Colon (tissue), 2 donors: ENCODE data around the gene RPL7L1.
"Not testable (repeated sequence)": the region's sequence is repeated elsewhere in the genome, so short reads cannot be mapped to it uniquely, and the experiment has no call there.

Experiments used
- FAIRE-seq: peaks from 2 replicates; lab custom pipeline; 2012; peaks lifted over from hg19 to GRCh38; lab: Jason Lieb, UNC
- donor health status: control.
- donor health status: control.

RPL7L1 gene

DNA sequence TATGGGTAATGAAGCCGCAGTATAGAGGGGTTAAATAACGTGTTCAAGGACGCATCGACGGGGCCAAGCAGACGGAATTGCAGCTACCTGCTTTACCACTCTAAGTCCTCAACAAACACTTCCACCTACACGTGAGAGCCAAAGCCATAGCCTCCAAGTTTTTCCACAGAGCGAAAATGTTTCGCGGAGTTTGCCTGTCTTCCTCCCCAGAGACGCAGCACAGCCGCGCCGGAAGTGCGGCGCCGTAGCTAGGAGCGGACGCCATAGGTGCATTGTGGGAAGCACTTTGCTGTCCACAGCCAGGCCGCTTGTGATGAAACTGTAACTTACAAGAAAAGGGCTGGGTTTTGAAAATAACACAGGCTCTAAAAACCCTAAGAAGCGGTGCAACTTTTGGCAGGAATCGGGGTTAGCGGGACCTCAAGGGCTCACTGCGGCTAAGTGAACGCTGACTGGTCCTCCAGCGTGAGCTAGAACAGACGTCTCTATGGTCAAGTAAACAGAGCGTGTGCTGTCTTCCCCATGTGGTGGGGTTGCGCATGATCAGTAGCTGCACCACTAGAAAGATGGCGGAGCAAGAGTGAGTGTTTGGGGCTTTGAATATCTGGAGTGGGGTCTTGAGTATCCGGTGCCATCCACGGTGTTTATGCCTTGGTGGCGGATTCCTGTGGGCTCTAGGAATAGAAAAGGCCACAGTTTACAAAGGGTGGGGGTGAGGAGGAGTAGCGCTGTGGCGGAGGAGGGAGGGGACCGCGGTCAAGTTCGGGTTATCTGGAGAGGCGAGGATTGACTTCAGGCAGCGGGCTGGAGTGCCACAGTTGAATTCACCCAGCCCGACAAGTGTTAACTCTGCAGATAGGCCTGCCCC, at the start of gene RPL7L1:
Gene RPL7L1, plus strand, starts transcription at position 245 of the 868 bp plus-strand sequence. Its CDS starts 295 bp downstream, at position 540.
- no peak for FAIRE-seq

DNA sequence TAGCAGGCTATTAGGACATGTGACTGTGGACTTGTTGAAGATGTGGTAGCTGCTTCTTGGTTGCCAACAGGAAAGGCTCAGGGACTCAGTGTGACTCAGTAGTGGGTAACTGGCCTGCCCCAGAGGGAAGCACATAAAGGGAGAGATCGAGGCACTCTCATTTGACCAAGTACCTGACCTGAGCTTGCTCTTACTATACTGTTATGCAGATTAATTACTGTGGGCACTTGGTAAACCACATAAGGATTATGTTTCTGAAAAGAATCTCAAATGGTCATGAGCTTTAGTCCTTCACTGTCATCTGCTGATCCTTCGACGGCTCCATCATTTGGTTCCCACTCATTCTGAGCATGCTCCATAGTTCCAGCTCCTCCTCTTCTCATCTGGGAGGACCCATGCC, 48.2 kb upstream of the RPL7L1 start:
- no peak for FAIRE-seq

DNA sequence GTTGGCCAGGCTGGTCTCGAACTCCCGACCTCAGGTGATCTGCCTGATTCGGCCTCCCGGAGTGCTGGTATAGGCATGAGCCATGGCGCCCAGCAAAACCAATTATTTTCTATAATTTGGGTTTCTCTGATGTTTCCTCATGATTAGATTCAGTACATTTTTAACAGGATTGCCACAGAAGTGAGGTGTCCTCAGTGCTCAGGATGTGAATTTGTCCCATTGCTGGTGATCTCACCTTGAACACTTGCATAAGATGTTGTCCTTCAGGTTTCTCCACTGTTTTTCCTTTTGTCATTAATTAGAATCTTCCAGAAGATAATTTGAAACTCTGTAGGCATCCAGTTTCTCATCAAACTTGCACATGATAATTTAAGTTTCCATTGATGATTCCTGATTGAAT, 45.4 kb upstream of the RPL7L1 start:
- FAIRE-seq, result no peak

DNA sequence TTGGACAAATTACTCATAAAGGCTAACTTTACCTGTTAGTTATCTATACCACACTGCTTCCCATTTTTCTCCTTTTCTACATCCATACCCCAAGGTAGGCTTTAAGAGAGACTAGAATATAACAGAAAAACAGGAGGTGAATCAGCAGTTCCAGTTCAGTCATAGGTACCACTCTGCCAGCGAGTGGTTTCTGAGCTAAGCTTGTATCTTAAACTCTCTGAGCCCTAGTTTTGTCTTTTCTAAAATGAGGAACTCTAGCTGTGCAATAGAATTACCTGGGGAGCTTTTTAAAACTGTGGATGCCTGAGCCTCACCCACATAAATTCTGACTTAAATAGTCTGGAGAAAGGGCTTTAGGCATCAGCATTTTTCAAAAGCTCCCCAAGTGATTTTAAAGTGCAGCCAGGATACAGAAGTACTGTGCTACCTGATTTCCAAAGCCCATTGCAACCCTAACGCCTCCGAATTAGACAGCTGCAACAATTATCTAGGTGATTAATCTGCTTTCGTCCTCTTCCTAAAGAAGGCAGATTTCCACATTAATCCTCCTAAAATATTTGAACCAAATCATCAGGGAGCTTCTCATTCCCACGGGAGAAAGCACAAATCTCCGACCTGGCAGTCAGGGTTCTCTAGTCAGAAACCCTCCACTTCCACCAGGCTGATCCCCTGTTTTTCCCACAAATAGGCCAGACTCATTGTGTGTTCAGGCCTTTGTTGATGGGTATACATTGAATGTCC, 37.4 kb upstream of the RPL7L1 start:
- FAIRE-seq, result no peak

DNA sequence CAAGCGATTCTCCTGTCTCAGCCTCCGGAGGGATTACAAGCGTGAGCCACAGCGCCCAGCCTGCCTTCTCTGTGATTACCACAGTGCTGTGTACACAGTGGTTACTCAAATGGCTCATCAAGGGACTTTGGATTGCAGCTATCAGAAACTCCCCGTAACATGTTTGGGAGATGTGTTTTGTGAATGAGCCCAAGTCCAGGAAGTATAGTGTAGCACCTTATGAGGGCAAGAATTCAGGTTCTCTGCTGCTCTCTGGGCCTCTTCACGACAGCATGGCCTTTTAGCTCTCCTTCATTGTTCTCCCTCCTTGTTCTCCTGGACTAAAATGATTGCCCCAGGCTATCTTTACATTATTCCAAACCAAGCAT, 34.1 kb upstream of the RPL7L1 start:
- FAIRE-seq, result no peak

DNA sequence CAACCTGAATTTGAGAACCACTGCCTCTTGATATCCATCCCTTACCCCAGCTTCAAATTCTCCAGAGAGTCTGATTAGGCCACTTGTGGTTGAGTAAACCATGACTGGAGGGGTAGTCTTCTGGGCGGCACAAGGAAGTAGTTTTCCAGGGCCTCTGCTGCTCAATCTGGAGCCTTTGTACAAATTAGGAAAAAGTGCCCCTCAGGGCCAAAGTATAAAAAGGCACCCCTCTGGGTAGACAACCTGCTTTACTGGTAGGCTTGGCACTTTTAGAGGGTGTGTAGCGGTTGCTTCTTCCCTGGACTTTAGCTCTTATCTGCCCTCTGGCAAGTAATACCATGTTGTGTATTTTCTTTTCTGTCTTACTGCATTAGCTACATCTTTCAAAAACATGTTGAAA, 32.9 kb upstream of the RPL7L1 start:
- FAIRE-seq, result no peak

DNA sequence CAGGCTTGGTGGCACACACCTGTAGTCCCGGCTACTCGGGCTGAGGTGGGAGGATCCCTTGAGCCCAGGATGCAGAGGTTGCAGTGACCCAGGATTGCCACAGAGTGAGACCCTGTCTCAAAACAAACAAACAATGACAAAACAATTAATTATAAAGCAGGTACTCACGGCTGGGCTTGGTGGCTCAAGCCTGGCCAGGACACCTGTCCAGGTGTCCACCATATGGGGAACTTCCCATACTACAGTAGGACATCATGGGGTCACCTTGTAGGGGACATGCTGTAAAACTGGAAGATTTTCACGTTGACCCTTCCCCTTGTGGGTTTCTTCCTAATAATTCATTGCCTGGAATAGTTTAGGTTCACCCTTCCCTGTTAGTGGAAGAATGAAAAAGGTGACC, 30.7 kb upstream of the RPL7L1 start:
- FAIRE-seq, result no peak

DNA sequence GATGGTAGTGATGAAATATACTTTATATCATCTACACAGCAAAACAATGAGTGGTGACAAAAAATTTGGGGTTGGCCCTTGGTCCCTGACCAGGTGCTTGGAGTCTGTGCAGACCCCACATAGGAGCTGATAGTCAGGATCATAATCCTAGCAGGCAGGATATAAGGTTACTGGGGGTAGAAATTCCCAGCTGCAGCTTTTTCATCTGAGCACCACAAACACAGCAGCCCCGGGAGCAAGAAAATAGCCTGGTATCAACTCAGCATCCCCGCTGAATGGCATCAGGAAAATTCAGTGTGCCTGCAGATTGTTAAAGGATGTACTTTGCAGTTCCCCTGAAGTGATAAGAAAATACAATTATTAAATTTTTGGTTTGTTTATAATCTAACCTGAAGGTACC, 27.8 kb upstream of the RPL7L1 start:
- FAIRE-seq, result no peak

DNA sequence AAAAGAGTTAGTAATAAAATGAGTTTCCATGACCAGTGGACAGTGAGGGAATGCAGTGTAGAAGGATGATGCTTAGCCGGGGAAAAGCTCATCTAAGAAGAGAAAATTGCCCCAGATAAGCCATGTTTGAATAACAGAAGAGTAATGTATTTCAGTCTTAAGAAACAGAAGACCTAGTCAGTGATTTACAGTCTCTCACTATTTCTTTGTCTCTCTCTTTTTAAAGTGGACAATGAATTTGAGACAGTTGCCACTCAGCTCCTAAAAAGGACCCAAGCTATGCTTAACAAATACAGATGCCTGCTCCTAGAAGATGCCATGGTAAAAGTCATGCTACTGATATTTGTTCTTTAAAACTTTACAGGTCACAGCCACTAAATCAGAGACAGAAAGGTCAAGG, 19.4 kb upstream of the RPL7L1 start:
- no peak for FAIRE-seq

DNA sequence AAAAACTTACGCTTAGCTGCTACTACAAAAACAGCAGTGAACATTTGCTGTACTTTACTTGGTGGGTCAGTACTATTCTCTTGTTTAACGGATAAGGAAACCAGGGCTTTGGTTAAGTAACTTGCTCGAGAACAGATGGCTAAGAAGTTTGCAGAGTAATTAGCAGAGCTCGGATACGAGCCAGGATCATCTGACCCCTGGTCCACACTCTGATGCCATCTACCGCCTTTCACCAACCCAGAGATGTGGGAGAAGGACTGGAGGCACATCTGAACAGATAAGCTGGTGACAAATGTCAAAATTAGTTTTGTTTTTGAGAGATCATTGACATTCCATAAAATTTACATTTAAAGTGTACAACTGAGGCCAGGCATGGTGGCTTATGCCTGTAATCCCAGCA, 18.9 kb upstream of the RPL7L1 start:
- FAIRE-seq, result no peak

DNA sequence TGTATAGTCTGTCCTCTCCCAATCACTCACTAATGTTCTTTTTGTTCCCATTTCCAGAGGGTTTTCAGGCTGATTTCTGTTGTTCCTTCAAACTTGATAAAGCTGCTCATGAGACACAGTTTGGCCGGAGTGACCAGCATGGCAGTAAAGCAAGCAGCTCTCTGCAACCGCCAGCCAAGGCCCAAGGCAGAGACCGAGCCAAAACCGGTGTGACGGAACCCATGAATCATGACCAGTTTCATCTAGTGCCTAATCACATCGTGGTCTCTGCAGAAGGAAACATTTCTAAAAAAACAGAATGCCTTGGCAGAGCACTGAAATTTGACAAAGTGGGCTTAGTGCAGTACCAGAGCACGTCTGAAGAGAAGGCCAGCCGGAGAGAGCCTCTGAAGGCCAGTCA, 14.8 kb upstream of the RPL7L1 start:
- no peak for FAIRE-seq

DNA sequence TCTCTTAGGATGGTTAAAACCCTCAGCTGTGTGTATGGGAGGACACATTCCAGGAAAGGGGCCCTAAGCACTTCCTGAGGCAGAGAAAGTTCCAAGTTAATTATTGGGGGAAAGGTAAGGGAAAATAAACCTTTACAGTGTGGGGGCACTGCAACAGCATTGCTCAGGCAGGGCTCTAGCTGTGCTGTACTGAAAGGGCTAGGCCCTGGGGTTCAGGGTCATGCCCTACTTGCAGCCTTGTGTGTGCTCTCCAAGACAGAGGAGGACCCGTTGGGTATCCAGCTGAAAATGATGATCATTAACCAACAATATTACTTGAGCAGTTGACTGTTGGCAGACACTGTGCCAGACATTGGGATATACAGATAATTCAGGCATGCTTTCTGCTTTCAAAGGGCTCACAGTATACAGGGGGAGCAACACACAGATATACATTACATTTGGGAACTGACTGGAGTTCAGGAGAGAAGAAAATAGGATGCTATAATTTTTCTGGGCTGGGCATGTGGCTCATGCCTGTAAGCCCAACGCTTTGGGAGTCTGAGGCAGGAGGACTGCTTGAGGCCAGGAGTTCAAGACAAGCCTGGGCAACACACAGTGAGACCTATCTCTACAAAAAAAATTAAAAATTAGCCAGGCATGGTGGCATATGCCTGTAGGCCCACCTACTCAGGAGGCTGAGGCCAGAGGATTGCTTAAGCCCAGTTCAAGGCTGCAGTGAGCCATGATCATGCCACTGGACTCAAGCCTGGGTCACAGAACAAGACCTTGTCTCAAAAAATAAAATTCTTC, 9.1 kb upstream of the RPL7L1 start:
- no peak for FAIRE-seq

DNA sequence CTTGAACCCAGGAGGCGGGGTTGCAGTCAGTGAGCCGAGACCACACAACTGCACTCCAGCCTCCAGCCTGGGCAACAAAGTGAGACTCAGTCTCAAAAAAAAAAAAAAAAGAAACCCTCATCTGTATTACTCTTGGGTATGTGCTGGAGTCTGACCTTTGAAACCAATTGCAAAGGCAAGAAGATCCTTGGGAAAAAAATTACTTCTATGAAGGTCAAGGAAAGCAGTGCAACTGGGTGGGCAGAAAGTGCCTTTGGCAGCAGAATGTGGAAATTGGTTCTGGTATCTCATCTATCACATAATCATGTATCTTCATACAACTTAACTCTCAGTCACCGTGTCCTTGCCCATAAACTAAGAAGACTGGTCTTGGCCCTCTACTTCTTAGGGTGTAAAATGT, 7.7 kb upstream of the RPL7L1 start:
- no peak for FAIRE-seq

DNA sequence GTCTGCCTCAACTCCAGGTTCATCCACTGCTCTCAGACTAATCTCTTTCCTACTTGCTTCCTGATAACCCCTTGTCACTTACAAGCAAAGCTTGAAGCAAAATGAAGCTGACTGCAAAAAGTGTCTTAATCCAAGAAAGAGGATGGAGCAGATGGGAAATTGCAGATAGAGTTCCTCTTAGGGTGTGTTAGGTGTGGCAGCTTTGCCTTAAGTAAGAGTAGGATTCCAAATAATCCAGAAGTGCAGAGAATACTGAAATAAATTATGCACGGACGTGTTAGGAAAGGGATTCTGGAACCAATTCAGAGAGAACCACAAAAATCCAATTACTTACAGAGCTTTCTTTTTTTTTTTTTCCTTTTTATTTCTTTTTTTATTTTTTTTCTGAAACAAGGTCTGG, 6.1 kb upstream of the RPL7L1 start:
- no peak for FAIRE-seq

DNA sequence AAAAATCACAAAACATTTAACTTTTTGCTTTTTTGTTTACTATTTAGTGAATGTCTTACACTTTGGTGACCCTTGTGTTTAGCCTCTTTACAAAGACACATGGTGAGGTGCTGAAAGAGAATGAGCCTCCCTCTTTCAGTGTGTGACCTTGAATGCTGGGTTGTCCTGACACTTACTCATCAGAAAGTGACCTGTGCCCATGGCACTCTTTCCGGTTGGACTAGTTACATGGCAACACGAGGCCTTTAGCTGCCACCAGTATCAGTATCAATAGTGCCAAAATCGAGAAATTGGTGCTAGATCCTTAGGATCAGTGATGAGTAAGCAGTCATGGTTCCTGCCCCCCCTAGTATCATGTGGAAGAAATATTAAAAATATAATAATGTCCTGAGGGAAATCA, 1.7 kb upstream of the RPL7L1 start:
- no peak for FAIRE-seq

DNA sequence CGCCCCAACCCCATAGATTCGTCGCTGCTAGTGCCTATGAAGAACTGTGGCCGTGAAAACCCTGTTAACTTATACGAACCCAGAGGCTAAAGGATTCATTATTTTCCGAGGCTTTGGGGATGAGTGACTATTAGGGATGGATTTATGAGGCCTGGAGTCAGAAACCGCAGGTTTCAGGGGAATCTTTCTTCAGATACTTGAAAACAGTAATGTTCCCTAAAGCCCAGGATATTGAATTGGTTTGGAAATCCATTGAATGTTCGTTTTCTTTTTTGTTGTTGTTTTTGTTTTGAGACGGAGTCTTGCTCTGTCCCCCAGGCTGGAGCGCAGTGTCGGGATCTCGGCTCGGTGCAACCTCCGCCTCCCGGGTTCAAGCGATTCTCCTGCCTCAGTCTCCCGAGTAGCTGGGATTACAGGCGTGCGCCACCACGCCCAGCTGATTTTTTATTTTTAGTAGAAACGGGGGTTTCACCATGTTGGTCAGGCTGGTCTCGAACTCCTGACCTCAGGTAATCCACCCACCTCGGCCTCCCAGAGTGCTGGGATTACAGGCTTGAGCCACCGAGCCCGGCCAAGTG, 913 bp downstream of the RPL7L1 start:
- FAIRE-seq, result not testable (repeated sequence)

DNA sequence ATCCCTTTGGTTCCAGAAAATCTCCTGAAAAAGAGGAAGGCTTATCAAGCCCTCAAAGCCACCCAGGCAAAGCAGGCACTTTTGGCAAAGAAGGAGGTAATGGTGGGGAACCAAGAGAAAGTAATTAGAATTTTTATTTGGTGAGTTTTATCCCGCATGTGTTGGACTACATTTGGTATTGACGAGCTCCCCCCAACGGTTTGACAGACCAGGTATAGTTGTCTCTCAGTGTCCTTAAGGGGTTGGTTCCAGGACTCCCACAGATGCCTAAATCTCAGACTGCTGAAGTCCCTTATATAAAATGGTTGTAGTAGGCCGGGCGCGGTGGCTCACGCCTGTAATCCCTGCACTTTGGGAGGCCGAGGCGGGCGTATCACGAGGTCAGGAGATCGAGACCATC, 1.5 kb downstream of the RPL7L1 start:
- not testable (repeated sequence) for FAIRE-seq

DNA sequence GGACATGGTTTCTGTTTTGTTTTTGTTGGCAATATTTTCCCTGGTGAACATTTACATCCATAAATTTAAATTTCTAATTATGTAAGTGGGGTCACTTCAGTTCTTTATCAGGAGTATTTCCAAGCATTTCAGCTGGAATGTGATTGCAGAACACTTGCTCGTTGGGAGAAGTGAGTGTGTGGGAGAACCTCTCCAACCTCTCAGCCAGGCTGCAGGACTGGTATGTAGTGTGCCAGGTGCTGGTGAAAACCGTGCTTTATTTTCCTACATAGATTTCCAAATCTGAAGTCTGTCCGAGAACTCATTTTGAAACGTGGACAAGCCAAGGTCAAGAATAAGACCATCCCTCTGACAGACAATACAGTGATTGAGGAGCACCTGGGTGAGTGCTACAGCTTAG, 6.3 kb downstream of the RPL7L1 start:
- no peak for FAIRE-seq

DNA sequence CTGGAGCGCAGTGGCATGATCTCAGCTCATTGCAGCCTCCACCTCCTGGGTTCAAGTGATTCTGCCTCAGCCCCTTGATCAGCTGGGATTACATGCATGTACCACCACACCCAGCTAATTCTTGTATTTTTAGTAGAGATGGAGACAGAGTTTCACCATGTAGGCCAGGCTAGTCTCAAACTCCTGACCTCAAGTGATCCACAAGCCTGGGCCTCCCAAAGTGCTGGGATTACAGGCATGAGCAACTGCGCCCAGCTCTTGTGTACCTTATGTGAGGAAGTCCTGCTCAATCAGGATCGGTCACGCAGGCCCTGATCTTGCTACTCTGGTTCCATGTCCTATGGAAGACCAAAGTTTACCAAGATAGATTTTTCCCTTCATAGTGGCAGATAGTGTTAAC, 8.8 kb downstream of the RPL7L1 start:
- not testable (repeated sequence) for FAIRE-seq

DNA sequence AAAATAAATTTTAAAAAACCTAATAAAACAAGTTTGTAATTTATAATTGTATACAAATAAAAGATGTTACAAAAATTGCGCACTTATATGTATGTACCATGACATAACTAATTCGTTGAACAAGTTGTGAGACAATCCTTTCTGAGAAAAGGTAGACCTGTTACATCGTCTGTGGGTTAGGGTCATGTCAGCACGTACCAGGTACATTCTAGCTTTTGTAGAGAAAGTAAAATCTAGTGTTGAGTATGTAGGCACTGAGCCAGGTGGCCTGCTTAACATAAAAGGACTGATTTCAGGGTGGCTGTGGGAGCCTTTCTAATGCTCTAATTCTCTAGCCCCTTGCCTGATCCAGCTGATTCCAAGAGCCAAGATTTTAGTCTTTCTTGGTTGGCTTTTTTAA, 10.4 kb downstream of the RPL7L1 start:
- FAIRE-seq, result no peak

DNA sequence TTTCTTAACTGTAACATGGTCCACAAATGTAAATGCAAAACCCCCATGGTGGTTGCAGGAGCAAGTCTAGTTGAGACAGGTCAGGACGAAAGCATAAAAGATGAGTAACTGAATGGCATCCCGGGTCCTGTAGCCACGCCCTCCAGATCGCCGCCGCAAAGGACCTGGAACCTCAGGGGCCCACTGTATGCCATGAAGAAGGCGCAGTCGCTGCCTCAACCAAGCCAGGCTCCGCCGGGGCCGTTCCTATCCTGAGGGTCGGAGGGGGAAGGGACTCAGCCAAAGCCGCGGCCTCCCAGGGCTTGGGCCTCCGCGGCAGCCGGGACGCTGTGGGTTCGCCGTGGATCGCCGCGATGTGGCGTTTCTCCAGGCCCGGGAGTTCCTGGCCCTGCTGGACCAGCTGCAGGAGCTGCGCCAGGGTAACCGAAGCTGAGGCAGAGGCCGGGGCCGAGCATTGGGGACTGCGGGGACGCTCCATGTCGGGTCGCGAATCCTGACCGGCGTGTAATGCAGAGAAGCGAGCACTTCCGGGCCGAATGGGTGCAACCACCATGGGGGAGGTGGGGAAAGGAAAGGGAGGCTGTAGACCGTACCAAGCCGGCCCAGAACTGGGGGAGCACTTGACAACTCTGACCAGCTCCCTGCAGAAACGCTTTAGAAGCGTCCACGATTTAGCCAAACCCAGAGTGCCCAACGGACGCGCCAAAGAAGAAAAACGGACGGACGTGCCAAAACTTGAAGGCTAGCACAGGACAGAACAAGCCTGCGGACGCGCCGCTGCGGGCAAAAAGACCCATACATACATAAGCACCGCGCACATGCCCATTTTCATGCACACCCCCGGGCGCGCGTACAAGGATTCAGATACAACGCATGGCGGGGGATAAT, 11.1 kb downstream of the RPL7L1 start:
- no peak for FAIRE-seq
